Fibroblast of peridontal ligament (primary cell): ENCODE data around the gene SHANK2.

Experiments used
- DNase-seq: peaks from one replicate; pipeline ENCODE4 v3.0.0-alpha.2; 2010; ENCODE audit errors: extremely low read depth

SHANK2 gene

GRCh38 chr11:71202598-71202944 is 49.8 kb downstream of the SHANK2 start:
- no peak for DNase-seq
